HG03457 (cell line): ENCODE results near the gene MTFMT.
"Not testable (repeated sequence)": the region's sequence is repeated elsewhere in the genome, so short reads cannot be mapped to it uniquely, and the experiment has no call there.

Experiments used
- ATAC-seq: cut with Tn5 transposase; IDR thresholded peaks from one replicate; pipeline ENCODE4 v1.9.1; 2021; ENCODE audit warnings: moderate number of reproducible peaks; ENCODE audit not compliant: unreplicated experiment

The MTFMT gene

DNA sequence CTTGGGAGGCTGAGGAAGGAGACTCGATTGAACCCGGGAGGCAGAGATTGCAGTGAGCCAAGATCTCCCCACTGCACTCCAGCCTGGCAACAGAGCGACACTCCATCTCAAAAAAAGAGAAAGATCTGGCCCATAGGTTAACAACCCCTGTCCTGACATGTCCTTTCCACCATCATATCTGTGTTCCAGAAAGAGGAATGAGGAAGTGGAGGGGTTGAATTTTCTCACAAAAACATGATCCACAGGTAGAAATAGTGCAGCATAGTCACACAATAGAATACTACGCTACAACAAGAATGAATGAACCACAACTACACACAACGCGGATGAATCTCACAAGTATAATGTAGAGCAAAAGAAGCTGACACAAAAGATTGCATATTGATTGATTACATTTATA, 11.0 kb upstream of the MTFMT start:
- ATAC-seq = no peak

DNA sequence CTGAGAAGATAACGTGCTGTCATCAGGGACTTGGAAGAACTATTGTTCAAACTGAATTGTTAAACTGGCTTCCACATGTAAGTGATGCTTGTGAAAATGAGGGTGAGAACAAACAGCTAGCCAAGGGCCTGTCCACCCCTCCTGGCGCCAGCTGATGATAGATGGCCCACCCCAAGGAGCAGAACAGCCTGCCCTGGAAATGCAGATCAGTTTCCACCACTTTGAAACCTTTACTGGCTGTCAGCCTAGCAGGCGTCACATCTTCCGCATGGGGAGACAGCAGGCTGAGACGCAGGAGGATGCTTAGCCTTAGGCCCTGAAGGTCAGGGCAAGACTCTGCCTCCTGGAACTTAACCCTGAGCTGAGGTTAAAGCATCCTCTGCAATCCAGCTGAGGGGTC, 9.4 kb upstream of the MTFMT start:
- no peak for ATAC-seq

- no peak for ATAC-seq
These were observed 9.0 kb upstream of the MTFMT start for GRCh38 chr15:65038428-65038827.

- ATAC-seq = no peak
These were observed 7.9 kb upstream of the MTFMT start for GRCh38 chr15:65037309-65037708.

DNA sequence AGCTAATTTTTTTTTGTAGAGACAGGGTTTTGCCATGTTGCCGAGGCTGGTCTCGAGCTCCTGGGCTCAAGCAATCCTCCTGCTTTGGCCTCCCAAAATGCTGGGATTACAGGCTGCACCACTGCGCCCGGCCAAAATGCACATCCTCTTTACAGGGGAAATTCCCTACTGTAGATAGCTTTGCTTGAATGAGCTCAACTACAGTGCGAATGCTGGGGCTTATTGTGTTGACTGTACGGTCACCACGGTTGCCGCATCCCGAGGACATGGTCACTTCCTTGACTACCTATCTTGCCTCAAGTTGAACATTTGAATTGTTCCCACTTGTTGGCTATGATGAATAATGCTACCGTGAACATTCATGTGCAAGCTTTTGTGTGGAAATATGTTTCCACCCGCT, 5.3 kb upstream of the MTFMT start:
- no peak for ATAC-seq

DNA sequence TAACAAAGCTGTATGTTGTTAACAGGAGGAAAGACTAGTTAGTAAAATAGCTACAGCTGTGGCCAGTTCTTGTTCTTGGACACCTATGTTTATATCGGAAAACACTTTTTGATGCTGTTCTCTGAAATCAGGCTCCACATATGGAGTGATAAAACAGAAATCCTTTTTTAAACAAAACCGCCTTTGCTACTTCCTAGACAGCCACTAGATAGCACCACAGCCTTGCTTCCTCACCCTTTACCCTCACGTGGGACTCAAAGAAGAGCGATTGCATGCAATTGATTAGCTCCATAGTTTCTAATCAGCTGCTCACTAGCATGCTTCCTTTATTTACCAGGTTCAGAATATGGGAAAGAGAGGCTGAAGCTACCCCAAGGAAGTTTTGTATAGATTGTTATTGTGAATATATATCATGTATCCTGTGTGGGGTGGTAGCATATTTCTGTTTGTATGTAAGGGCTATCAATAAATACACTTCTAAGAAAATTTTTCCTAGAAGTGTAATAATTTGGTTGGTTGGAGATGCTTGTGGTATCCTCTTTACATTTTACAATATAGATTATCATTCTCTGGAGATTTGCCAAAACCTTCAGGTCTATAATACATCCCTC, 4.3 kb upstream of the MTFMT start:
- no peak for ATAC-seq

DNA sequence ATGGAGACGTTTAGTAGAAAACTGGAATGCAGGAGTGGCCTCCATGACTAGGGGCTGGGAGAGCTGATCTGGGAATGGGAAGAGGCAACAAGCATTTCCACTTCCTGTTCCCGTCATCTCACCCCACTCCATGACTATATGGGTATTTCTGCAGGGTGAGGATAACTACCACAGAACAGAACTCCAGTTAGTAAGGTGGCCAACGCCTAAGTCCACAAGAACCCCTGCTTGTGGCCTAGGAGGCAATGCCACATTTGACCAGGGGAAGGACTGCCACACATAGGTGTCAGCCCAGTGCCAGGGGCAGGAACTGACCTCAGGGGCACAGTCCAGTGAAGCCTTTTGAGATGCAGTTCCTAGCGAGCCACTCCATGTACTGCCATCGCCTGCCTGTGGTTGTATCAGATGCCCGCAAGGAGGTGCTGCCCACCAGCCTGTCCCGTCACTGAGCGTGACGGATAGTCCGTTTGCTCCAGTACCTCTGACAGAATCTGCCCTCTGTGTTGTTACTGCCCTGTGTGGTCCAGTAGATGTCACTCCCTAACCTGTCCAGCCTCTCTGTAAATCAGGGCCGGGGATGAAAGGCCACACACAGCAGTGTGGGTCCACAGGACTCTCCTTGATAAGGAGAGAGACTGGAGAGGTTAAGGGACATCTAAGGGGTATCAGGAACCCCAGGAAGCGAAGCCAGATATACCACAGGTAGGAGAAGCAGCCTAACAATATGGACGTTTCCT, 3.5 kb upstream of the MTFMT start:
- no peak for ATAC-seq

DNA sequence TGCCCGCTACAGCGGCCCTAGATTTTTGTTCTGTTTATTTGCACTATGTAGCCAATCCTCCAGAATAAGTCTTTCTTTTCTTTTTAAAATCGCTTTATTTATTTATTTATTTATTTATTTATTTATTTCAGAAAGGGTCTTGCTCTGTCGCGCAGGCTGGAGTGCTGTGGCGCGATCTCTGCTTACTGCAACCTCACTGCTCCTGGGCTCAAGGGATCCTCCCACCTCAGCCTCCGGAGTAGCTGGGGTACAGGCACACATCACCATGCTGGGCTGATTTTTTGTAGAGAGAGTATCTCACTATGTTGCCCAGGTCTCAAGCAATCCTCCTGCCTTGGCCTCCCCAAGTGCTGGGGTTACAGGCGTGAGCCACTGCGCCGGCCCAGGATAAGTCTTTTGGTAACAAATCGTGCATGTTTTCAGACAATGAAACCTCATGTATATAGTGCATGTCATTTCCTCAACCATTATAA, 333 bp upstream of the MTFMT start:
- no peak for ATAC-seq

DNA sequence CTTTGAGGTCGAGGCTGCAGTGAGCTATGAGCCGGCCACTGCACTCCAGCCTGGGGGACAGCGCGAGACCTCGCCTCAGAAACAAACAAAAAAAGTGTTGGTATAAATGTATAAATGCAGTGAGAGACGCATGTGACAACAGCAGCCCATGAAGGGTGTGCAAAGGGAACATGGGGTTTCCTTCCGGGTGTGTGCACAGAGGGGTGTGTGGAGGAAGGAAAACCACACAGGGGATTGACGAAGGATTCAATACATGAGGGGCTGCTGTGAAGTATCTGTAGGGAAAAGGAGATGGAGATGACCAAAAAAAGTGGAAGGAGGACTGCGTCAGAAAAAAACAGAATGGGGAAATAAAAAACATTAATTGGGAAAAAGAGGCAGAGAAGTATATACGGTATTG, 1.1 kb downstream of the MTFMT start:
- ATAC-seq = no peak

DNA sequence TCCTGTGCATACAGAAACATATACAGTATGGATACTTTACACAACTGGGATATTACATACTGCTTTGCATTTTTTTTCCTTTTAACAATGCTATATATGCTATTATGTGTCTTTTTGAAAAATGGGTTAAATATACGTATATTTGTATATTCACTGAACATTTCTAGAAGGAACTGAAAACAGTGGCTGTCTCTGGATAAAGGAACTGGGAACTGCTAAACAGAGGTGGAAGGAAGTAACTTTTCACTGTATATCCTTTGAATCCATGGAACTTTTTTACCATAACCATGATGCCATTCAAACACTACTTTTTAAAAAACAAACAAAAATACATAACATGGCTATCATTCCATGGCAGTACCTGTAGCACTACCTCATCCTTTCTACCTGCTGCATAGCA, 1.8 kb downstream of the MTFMT start:
- no peak for ATAC-seq

- no peak for ATAC-seq
These were observed 2.7 kb downstream of the MTFMT start for GRCh38 chr15:65026756-65027155.

GRCh38 chr15:65021488-65021887, 8.0 kb downstream of the MTFMT start:
- ATAC-seq = no peak

- ATAC-seq = no peak
These were observed 9.0 kb downstream of the MTFMT start for GRCh38 chr15:65020419-65020818.

GRCh38 chr15:65011198-65011597, 18.2 kb downstream of the MTFMT start:
- ATAC-seq = not testable (repeated sequence)

DNA sequence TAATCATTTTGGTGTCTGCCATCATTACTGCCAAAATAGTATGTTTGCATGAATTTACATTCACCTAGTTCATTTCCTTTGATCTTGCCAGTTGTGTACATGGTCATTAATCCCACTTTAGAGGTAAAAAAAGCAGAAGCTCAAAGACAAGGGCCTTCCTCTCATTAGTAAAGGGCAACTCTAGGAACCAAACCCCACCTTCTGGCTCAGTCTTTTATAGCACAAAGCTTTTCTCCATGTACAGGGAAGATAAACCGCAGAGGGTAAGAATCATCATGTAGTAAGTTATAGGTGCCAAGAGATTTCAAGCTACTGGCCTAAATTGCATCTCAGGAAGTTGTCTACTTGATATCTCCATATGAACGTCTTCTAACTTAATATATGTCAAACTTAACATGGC, 20.5 kb downstream of the MTFMT start:
- ATAC-seq = no peak

DNA sequence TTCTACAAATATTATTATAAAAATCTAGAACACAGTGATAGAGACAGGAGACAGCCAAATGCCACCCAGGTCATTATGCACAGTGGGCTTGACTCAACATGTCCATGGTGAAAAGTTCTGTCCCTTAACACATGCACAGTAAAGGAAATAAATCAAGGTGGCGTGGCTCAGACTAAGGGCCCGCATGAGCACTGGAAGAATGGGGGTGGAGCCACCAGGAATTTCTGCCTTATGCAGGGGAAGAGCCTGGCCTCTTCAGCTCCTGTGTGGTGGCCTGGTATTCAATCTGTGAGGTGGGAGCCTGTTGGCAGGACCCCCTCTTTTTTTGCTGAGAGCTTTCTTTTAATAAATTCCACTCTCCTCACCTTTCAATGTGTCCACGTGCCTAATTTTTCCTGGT, 22.6 kb downstream of the MTFMT start:
- ATAC-seq = no peak

DNA sequence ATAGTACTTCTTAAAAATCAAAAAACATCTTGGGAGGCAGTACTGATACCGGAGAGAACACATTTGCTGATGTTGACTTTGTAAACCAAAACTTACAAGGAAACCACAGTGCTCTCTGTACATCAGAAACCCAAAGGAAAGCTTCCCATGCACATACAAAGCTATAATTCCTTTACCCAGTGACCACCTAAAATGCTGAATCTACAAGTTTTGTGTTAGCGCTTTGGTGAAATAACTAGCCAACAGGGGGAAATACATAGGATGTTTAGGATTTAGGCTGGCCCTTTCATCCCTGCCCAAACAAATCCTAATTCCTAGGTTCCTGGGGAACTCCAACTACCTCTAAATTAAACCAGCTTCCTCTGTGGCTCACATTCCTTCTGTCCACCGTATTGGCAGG, 24.4 kb downstream of the MTFMT start:
- ATAC-seq = no peak

DNA sequence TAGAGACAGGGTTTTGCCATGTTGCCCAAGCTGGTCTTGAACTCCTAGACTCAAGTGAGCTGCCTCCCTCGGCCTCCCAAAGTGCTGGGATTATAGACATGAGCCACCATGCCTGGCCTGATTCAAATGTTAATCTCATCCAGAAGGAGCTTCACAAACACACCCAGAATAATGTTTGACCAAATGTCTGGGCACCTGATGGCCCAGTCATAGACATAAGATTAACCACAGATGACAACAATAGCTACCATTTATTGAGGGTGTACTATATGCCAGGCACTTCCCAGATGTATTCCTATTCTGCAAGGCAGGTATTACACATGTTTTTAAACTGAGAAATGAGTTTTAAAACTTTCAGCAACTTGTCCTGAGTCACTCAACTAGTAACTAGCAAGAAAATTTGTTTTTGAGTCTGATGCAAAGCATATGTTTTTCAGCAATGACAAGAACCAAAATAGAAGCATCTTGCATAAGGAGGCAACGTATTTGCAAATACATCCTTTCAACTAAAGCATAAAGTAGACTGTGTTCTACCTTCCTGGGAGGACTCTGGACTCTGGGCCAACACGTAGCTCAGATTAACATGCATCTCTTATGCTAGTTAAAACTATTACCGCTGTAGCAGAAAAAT, 31.6 kb downstream of the MTFMT start:
- no peak for ATAC-seq

DNA sequence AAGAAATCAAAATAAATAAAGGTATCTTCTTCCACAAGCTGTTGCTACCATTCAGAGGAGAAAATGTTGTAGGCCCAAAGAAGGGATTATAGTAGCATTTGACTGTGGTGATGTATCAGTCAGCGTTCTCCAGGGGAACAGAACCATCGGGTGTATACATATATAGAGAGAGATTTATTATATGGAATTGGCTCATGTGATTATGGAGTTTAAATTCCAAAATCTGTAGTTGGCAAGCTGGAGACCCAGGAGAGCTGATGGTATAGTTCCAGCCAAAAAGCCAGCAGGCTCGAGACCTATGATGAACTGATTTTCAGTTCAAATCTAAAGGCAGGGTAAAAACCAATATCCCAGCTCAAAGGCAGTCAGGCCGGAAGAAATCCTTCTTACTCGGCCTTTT, 32.4 kb downstream of the MTFMT start:
- ATAC-seq = no peak

- ATAC-seq = no peak
These were observed 36.1 kb downstream of the MTFMT start for GRCh38 chr15:64993290-64993689.

DNA sequence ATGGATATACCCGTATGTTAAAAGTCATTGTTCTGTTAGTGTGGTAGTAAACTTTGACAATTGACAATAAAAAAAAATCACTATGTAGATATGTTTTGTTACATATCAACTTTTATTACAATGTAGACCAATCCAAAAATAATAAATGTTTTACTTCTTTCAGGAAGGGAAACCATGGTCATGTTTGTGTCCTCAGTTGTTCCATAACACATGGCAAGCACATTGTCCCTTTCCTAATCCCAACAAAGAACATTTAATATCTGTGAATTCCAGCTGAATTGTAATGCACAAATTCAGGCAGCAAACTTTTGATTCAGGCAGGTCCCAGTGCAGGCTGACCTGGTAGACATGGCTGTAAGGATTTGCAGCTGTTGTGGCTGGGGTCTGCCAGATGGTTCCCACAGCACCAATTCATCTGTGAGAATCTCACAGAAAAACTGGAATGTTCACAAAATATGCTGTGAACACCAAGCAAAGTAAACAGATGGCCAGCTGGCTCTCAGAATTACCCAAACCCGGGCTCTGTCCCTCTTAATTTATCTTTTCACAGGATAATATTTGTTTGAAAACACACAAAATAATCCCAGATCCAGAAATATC, 37.8 kb downstream of the MTFMT start:
- ATAC-seq = no peak

DNA sequence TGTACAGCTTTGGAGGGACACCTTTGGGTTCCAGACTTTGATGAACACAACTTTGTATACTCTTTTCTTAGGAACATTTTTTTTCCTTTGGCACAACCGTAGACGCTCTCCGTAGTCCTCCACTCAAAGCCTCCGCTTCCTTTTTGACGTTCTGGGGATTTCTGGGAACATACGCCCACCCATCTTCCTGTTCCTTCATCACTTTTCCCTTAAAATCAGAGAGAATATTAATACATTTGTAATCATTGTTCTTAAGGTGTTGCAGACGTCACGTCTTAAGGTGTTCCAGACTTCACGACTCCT, 39.3 kb downstream of the MTFMT start:
- no peak for ATAC-seq
